Activated naive CD4-positive, alpha-beta T cell treated with anti-CD3 and anti-CD28 coated beads, Interleukin-2, amount 10 ng/mL, durations not matched to agents 7 days and 5 days (primary cell): Measurements from ENCODE around the gene ARHGEF10L.

Source experiments
- CTCF ChIA-PET: fragments of 350-600 bp; sonication (Branson Sonifier 250); formaldehyde crosslinking; loops from one replicate; lab custom pipeline; 2021; ENCODE audit warnings: antibody characterized with exemption; lab: Charles Lee
- DNase-seq: peaks from one replicate; pipeline ENCODE4 v3.0.0-alpha.2; 2020
- H3K27ac Mint-ChIP-seq: one replicate; pipeline ENCODE4 v1.8.0; 2021; ENCODE audit warnings: mild to moderate bottlenecking, moderate library complexity, mixed read lengths
- H3K27me3 Mint-ChIP-seq: one replicate; pipeline ENCODE4 v1.8.0; 2021; ENCODE audit warnings: mild to moderate bottlenecking, mixed read lengths
- H3K36me3 Mint-ChIP-seq: one replicate; pipeline ENCODE4 v1.8.0; 2021; ENCODE audit warnings: mixed read lengths
- H3K4me1 Mint-ChIP-seq: one replicate; pipeline ENCODE4 v1.8.0; 2021; ENCODE audit warnings: mixed read lengths
- H3K4me3 Mint-ChIP-seq: one replicate; pipeline ENCODE4 v1.8.0; 2021; ENCODE audit warnings: mild to moderate bottlenecking, moderate library complexity, mixed read lengths
- H3K9me3 Mint-ChIP-seq: one replicate; pipeline ENCODE4 v1.8.0; 2021; ENCODE audit warnings: mixed read lengths

The ARHGEF10L gene

GRCh38 chr1:17679856-17680255 is 140.4 kb downstream of the ARHGEF10L start:
- no peak for DNase-seq
- H3K4me1 Mint-ChIP-seq, result no peaks in the 10 kb centered on the region
- no peak overlapping the region for H3K27ac Mint-ChIP-seq
- CTCF ChIA-PET, result interaction anchor here (0.6 to 1.2 kb wide), 2 partner anchors 18 to 637 kb away, joined by 3 to 4 read pairs; no protein-coding TSS in a partner anchor
- no peaks in the 10 kb centered on the region for H3K27me3 Mint-ChIP-seq
- H3K36me3 Mint-ChIP-seq, result no peaks in the 10 kb centered on the region
- H3K9me3 Mint-ChIP-seq, result peaks cover 5% of the 10 kb centered on the region
- no peak overlapping the region for H3K4me3 Mint-ChIP-seq

- no peaks in the 10 kb centered on the region for H3K4me1 Mint-ChIP-seq
- CTCF ChIA-PET, result interaction anchor here (1.2 kb wide), 1 partner anchor 18 kb away, joined by 4 read pairs; no protein-coding TSS in a partner anchor
- no peak overlapping the region for H3K4me3 Mint-ChIP-seq
Measured at GRCh38 chr1:17680308-17680707, 140.8 kb downstream of the ARHGEF10L start.

GRCh38 chr1:17682400-17682799 is 142.9 kb downstream of the ARHGEF10L start:
- Mint-ChIP-seq H3K36me3 (no peaks in the 10 kb centered on the region), H3K4me1 (no peaks in the 10 kb centered on the region), H3K27me3 (no peaks in the 10 kb centered on the region), H3K4me3 (no peak overlapping the region), H3K27ac (no peak overlapping the region), H3K9me3 (no peaks in the 10 kb centered on the region)
- CTCF ChIA-PET, result no interaction called here
- DNase-seq, result no peak

More at GRCh38 chr1:17680308-17680707, 140.8 kb downstream of the ARHGEF10L start:
- Mint-ChIP-seq H3K27me3 (no peaks in the 10 kb centered on the region), H3K9me3 (peaks cover 4% of the 10 kb centered on the region), H3K36me3 (no peaks in the 10 kb centered on the region), H3K27ac (no peak overlapping the region)
- no peak for DNase-seq

- no peaks in the 10 kb centered on the region for H3K27me3 Mint-ChIP-seq
- no peak overlapping the region for H3K27ac Mint-ChIP-seq
- CTCF ChIA-PET, result no interaction called here
- H3K4me3 Mint-ChIP-seq, result no peak overlapping the region
- no peaks in the 10 kb centered on the region for H3K36me3 Mint-ChIP-seq
- no peak for DNase-seq
- no peaks in the 10 kb centered on the region for H3K9me3 Mint-ChIP-seq
- H3K4me1 Mint-ChIP-seq, result no peaks in the 10 kb centered on the region
Measured at GRCh38 chr1:17683598-17683997, 144.1 kb downstream of the ARHGEF10L start.

- Mint-ChIP-seq H3K9me3 (peaks cover 3% of the 10 kb centered on the region), H3K27ac (no peak overlapping the region), H3K36me3 (no peaks in the 10 kb centered on the region), H3K4me1 (no peaks in the 10 kb centered on the region), H3K4me3 (no peak overlapping the region), H3K27me3 (no peaks in the 10 kb centered on the region)
- DNase-seq, result no peak
- CTCF ChIA-PET, result no interaction called here
Measured at GRCh38 chr1:17684810-17685209, 145.3 kb downstream of the ARHGEF10L start.

- DNase-seq, result no peak
- CTCF ChIA-PET, result no interaction called here
- no peaks in the 10 kb centered on the region for H3K36me3 Mint-ChIP-seq
- H3K9me3 Mint-ChIP-seq, result peaks cover 4% of the 10 kb centered on the region
- H3K4me3 Mint-ChIP-seq, result no peak overlapping the region
- no peak overlapping the region for H3K27ac Mint-ChIP-seq
- no peaks in the 10 kb centered on the region for H3K4me1 Mint-ChIP-seq
- H3K27me3 Mint-ChIP-seq, result no peaks in the 10 kb centered on the region
Measured at GRCh38 chr1:17686258-17686657, 146.8 kb downstream of the ARHGEF10L start.

GRCh38 chr1:17687145-17687544 is 147.6 kb downstream of the ARHGEF10L start:
- DNase-seq, result no peak
- Mint-ChIP-seq H3K36me3 (no peaks in the 10 kb centered on the region), H3K27ac (no peak overlapping the region), H3K4me3 (no peak overlapping the region), H3K9me3 (peaks cover 4% of the 10 kb centered on the region), H3K4me1 (no peaks in the 10 kb centered on the region), H3K27me3 (no peaks in the 10 kb centered on the region)
- CTCF ChIA-PET, result no interaction called here

- Mint-ChIP-seq H3K9me3 (peaks cover 4% of the 10 kb centered on the region), H3K27me3 (no peaks in the 10 kb centered on the region), H3K36me3 (no peaks in the 10 kb centered on the region), H3K4me3 (no peak overlapping the region), H3K4me1 (no peaks in the 10 kb centered on the region), H3K27ac (no peak overlapping the region)
- CTCF ChIA-PET, result no interaction called here
- no peak for DNase-seq
Measured at GRCh38 chr1:17688217-17688810, 148.8 kb downstream of the ARHGEF10L start.

GRCh38 chr1:17689011-17689410 is 149.5 kb downstream of the ARHGEF10L start:
- CTCF ChIA-PET, result no interaction called here
- Mint-ChIP-seq H3K27ac (no peak overlapping the region), H3K36me3 (no peaks in the 10 kb centered on the region), H3K27me3 (no peaks in the 10 kb centered on the region), H3K4me3 (no peak overlapping the region), H3K4me1 (no peaks in the 10 kb centered on the region), H3K9me3 (peaks cover 4% of the 10 kb centered on the region)
- no peak for DNase-seq

- DNase-seq, result no peak
- no peaks in the 10 kb centered on the region for H3K4me1 Mint-ChIP-seq
- CTCF ChIA-PET, result no interaction called here
- peaks cover 4% of the 10 kb centered on the region for H3K9me3 Mint-ChIP-seq
- H3K27ac Mint-ChIP-seq, result no peak overlapping the region
- H3K27me3 Mint-ChIP-seq, result no peaks in the 10 kb centered on the region
- H3K4me3 Mint-ChIP-seq, result no peak overlapping the region
- no peaks in the 10 kb centered on the region for H3K36me3 Mint-ChIP-seq
Measured at GRCh38 chr1:17690906-17691634, 151.6 kb downstream of the ARHGEF10L start.

GRCh38 chr1:17692645-17693044 is 153.1 kb downstream of the ARHGEF10L start:
- no peak overlapping the region for H3K27ac Mint-ChIP-seq
- no peaks in the 10 kb centered on the region for H3K27me3 Mint-ChIP-seq
- no peaks in the 10 kb centered on the region for H3K4me1 Mint-ChIP-seq
- peaks cover 4% of the 10 kb centered on the region for H3K9me3 Mint-ChIP-seq
- CTCF ChIA-PET, result no interaction called here
- H3K36me3 Mint-ChIP-seq, result no peaks in the 10 kb centered on the region
- H3K4me3 Mint-ChIP-seq, result no peak overlapping the region
- no peak for DNase-seq

- no peak for DNase-seq
- no peaks in the 10 kb centered on the region for H3K4me1 Mint-ChIP-seq
- H3K4me3 Mint-ChIP-seq, result no peak overlapping the region
- no peaks in the 10 kb centered on the region for H3K9me3 Mint-ChIP-seq
- no peak overlapping the region for H3K27ac Mint-ChIP-seq
- no peaks in the 10 kb centered on the region for H3K36me3 Mint-ChIP-seq
- CTCF ChIA-PET, result no interaction called here
- H3K27me3 Mint-ChIP-seq, result peaks cover 3% of the 10 kb centered on the region
Measured at GRCh38 chr1:17696417-17697301, 157.2 kb downstream of the ARHGEF10L start.

GRCh38 chr1:17697458-17697857 is 158.0 kb downstream of the ARHGEF10L start:
- H3K4me1 Mint-ChIP-seq, result no peaks in the 10 kb centered on the region
- no peak for DNase-seq
- CTCF ChIA-PET, result no interaction called here

GRCh38 chr1:17699581-17699980 is 160.1 kb downstream of the ARHGEF10L start:
- Mint-ChIP-seq H3K27me3 (peaks cover 3% of the 10 kb centered on the region), H3K4me3 (no peak overlapping the region), H3K9me3 (no peaks in the 10 kb centered on the region), H3K27ac (no peak overlapping the region), H3K4me1 (no peaks in the 10 kb centered on the region), H3K36me3 (no peaks in the 10 kb centered on the region)
- DNase-seq, result no peak
- CTCF ChIA-PET, result no interaction called here

More at GRCh38 chr1:17697458-17697857, 158.0 kb downstream of the ARHGEF10L start:
- Mint-ChIP-seq H3K27me3 (peaks cover 3% of the 10 kb centered on the region), H3K36me3 (no peaks in the 10 kb centered on the region), H3K27ac (no peak overlapping the region), H3K9me3 (no peaks in the 10 kb centered on the region), H3K4me3 (no peak overlapping the region)
